ENCODE results near the gene ATP8B4. TPM values are rescaled to one million over a fixed set of nuclear protein-coding genes. Genes with fewer than 3 reads are reported as not detected.

The ATP8B4 gene
- total and polyA plus RNA-seq, 2 donors (not counting 1 experiment from before 2014, with no cell fraction given): 3.5 to 19.5 TPM

DNA sequence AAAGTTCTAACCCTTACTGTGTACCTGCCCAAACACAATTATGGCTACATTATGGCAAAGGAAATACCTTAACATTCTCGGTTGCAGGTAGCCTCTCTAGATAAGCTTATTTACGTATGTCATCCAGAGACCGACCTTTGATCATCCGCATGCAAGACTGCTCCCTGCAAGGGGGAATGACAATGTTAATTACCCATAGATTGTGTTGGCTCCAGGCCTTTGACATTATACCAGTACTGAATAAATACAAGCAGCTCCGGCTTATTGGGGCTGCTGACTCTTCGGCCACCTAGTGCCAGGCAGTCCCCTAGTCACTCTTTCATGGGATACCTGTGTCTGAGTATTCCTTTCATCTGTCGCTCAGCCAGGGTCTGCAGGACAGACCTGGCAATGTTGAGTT, 274.6 kb downstream of the ATP8B4 start:
- Histone ChIP-seq H3K27me3 (ENCODE audit: control insufficient read depth, insufficient read depth, low read length) (no peaks in the 10 kb centered on the region), H3K79me2 (ENCODE audit: control insufficient read depth, insufficient read depth, low read length) (no peaks in the 10 kb centered on the region), H3K4me1 (ENCODE audit: control insufficient read depth, extremely low read depth, insufficient read depth, low read length) (peaks cover 13% of the 10 kb centered on the region), H2AFZ (ENCODE audit: low read length) (no peak overlapping the region), H3K36me3 (ENCODE audit: control insufficient read depth, insufficient read depth, low read length) (no peaks in the 10 kb centered on the region), H3K4me3 (replicated peaks in 1 of 4; ENCODE audit: control extremely low read depth in 1 of 4, insufficient read depth in 1 of 4, low read depth in 3 of 4, low read length in 4 of 4) (no peak overlapping the region), H3K9me3 (ENCODE audit: control insufficient read depth, insufficient read depth, low read depth, low read length) (no peaks in the 10 kb centered on the region), H3K27ac (ENCODE audit: insufficient read depth, low read length) (no peak overlapping the region), H3K9ac (ENCODE audit: insufficient read depth, low read length) (no peak overlapping the region), H3K4me2 (ENCODE audit: extremely low read depth, insufficient read depth, low read length) (no peak overlapping the region), H4K20me1 (ENCODE audit: control insufficient read depth, extremely low read depth, insufficient read depth, low read length) (no peaks in the 10 kb centered on the region)
- TF ChIP-seq, protein P1, sequence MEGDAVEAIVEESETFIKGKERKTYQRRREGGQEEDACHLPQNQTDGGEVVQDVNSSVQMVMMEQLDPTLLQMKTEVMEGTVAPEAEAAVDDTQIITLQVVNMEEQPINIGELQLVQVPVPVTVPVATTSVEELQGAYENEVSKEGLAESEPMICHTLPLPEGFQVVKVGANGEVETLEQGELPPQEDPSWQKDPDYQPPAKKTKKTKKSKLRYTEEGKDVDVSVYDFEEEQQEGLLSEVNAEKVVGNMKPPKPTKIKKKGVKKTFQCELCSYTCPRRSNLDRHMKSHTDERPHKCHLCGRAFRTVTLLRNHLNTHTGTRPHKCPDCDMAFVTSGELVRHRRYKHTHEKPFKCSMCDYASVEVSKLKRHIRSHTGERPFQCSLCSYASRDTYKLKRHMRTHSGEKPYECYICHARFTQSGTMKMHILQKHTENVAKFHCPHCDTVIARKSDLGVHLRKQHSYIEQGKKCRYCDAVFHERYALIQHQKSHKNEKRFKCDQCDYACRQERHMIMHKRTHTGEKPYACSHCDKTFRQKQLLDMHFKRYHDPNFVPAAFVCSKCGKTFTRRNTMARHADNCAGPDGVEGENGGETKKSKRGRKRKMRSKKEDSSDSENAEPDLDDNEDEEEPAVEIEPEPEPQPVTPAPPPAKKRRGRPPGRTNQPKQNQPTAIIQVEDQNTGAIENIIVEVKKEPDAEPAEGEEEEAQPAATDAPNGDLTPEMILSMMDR (conservative IDR thresholded peaks at IDR 0.05 in 1 of 2, IDR thresholded peaks at IDR 0.05 in 1 of 2; ENCODE audit: low read depth in 1 of 2, low read length in 2 of 2): no peak
- no peak for TF ChIP-seq EZH2 (IDR thresholded peaks at IDR 0.05; ENCODE audit: low read length, missing control alignments)
- DNase-seq (ENCODE audit: low read depth in 2 of 2): no peak

DNA sequence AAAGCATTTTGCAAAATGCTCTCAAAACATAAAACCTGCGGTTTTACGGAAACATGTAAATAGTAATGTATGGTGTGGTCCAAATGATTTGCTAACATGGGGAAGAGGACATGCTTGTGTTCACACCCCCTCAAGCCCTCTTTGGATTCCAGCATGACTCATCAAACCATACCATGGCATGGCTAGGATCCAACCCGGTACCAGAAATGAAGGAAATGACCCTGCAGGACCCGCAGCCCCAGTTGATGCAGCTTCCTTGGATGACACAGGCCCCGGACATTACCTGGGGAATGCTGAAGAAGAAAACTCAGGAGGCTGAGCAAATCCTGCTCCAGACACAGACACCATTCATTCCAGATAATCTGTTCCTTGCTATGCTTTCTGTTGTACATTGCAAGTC, 275.3 kb downstream of the ATP8B4 start:
- H3K4me1 ChIP-seq (ENCODE audit: control insufficient read depth, extremely low read depth, insufficient read depth, low read length): peaks cover 10% of the 10 kb centered on the region
- no peaks in the 10 kb centered on the region for H3K27me3 ChIP-seq (ENCODE audit: control insufficient read depth, insufficient read depth, low read length)
- H2AFZ ChIP-seq (ENCODE audit: low read length): no peak overlapping the region
- no peak overlapping the region for H3K9ac ChIP-seq (ENCODE audit: insufficient read depth, low read length)
- H3K4me3 ChIP-seq (replicated peaks in 1 of 4; ENCODE audit: control extremely low read depth in 1 of 4, insufficient read depth in 1 of 4, low read depth in 3 of 4, low read length in 4 of 4): no peak overlapping the region
- no peak overlapping the region for H3K4me2 ChIP-seq (ENCODE audit: extremely low read depth, insufficient read depth, low read length)
- no peaks in the 10 kb centered on the region for H4K20me1 ChIP-seq (ENCODE audit: control insufficient read depth, extremely low read depth, insufficient read depth, low read length)
- no peak for TF ChIP-seq EZH2 (IDR thresholded peaks at IDR 0.05; ENCODE audit: low read length, missing control alignments)
- TF ChIP-seq, protein P1 (conservative IDR thresholded peaks at IDR 0.05 in 1 of 2, IDR thresholded peaks at IDR 0.05 in 1 of 2; ENCODE audit: low read depth in 1 of 2, low read length in 2 of 2): no peak
- peak in 1 of 2 donors; percentile 25 for DNase-seq (ENCODE audit: low read depth in 2 of 2)
- H3K79me2 ChIP-seq (ENCODE audit: control insufficient read depth, insufficient read depth, low read length): no peaks in the 10 kb centered on the region
- no peaks in the 10 kb centered on the region for H3K36me3 ChIP-seq (ENCODE audit: control insufficient read depth, insufficient read depth, low read length)
- no peaks in the 10 kb centered on the region for H3K9me3 ChIP-seq (ENCODE audit: control insufficient read depth, insufficient read depth, low read depth, low read length)
- no peak overlapping the region for H3K27ac ChIP-seq (ENCODE audit: insufficient read depth, low read length)

DNA sequence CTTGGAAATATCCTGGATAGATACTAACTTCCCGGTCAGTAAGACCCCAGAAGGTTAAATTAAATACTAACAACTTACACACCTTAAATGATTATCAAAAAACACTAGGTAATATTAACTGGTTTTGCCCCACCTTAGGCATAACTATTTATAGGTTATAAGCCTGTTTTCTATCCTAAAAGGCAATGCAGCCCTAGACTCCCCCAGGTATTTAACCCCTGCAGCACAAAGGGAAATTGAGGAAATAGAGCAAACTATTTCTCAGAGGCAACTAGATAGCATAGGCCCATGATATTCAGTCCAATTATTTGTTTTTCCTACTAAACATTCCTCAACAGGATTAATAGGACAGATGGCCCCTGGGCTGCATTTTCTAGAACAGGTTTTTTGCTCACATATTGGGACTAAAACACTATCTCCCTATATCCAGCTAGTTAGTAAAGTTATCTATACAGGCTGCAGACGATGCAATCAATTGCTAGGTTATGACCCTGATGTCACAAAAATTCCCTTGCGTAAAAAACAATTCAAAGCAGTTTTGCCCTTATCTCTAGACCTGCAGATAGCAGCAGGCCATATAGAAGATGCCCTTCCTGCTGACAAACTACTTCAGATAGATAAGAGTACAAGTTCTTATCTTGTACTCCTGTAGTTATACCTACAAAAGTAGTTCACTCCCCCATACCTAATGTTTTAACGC, 276.9 kb downstream of the ATP8B4 start:
- no peaks in the 10 kb centered on the region for H4K20me1 ChIP-seq (ENCODE audit: control insufficient read depth, extremely low read depth, insufficient read depth, low read length)
- H2AFZ ChIP-seq (ENCODE audit: low read length): no peak overlapping the region
- no peaks in the 10 kb centered on the region for H3K9me3 ChIP-seq (ENCODE audit: control insufficient read depth, insufficient read depth, low read depth, low read length)
- H3K9ac ChIP-seq (ENCODE audit: insufficient read depth, low read length): no peak overlapping the region
- no peak overlapping the region for H3K27ac ChIP-seq (ENCODE audit: insufficient read depth, low read length)
- no peak overlapping the region for H3K4me2 ChIP-seq (ENCODE audit: extremely low read depth, insufficient read depth, low read length)
- no peaks in the 10 kb centered on the region for H3K27me3 ChIP-seq (ENCODE audit: control insufficient read depth, insufficient read depth, low read length)
- peaks cover 3% of the 10 kb centered on the region for H3K4me1 ChIP-seq (ENCODE audit: control insufficient read depth, extremely low read depth, insufficient read depth, low read length)
- H3K4me3 ChIP-seq (replicated peaks in 1 of 4; ENCODE audit: control extremely low read depth in 1 of 4, insufficient read depth in 1 of 4, low read depth in 3 of 4, low read length in 4 of 4): no peak overlapping the region
- DNase-seq (ENCODE audit: low read depth in 2 of 2): no peak
- no peaks in the 10 kb centered on the region for H3K36me3 ChIP-seq (ENCODE audit: control insufficient read depth, insufficient read depth, low read length)
- TF ChIP-seq, protein P1 (conservative IDR thresholded peaks at IDR 0.05 in 1 of 2, IDR thresholded peaks at IDR 0.05 in 1 of 2; ENCODE audit: low read depth in 1 of 2, low read length in 2 of 2): no peak
- TF ChIP-seq EZH2 (IDR thresholded peaks at IDR 0.05; ENCODE audit: low read length, missing control alignments): no peak
- no peaks in the 10 kb centered on the region for H3K79me2 ChIP-seq (ENCODE audit: control insufficient read depth, insufficient read depth, low read length)
